Naive thymus-derived CD4-positive, alpha-beta T cell (primary cell): ENCODE measurements around the gene OR6J1. TPM values are rescaled to one million over a fixed set of nuclear protein-coding genes. Genes with fewer than 3 reads are reported as not detected.
"Not testable (repeated sequence)": the region's sequence is repeated elsewhere in the genome, so short reads cannot be mapped to it uniquely, and the experiment has no call there.

Experiments used
- ATAC-seq: fragments of 150-1000 bp; cut with Tn5 transposase; 2 replicates; pipeline ENCODE4 v1.10.0; 2021; ENCODE audit warnings: mild to moderate bottlenecking, moderate library complexity
- CTCF ChIA-PET: fragments of 350-600 bp; sonication (Branson Sonifier 250); formaldehyde crosslinking; loops from one replicate; lab custom pipeline; 2021; ENCODE audit warnings: antibody characterized with exemption; lab: Charles Lee
- POLR2A ChIA-PET: fragments of 350-600 bp; sonication (Branson Sonifier 250); formaldehyde crosslinking; loops from one replicate; lab custom pipeline; 2021; ENCODE audit warnings: antibody characterized with exemption, inconsistent platforms; lab: Charles Lee
- DNase-seq, 9 donors: peaks; one replicate each; pipeline versions ENCODE4 v3.0.0 to v3.0.0-alpha.2; 2020 to 2022; ENCODE audit warnings: mixed read lengths in 1 of 9
- H3K27ac ChIP-seq: one replicate; pipeline ENCODE4 v1.7.0; 2013; ENCODE audit warnings: mild to moderate bottlenecking, low read depth, low read length, moderate library complexity
- H3K27me3 ChIP-seq, 2 donors: one replicate each; pipeline ENCODE4 v1.7.0; 2013; ENCODE audit warnings: low read length in 2 of 2, mild to moderate bottlenecking in 2 of 2, moderate library complexity in 2 of 2; ENCODE audit not compliant: control insufficient read depth in 2 of 2, insufficient read depth in 2 of 2
- H3K36me3 ChIP-seq, 3 experiments: 1 replicate in 2 of 3; 2 replicates in 1 of 3; pipeline ENCODE4 v1.7.0; 2013; ENCODE audit warnings: low read length in 3 of 3, mild to moderate bottlenecking in 3 of 3, moderate library complexity in 1 of 3; ENCODE audit not compliant: insufficient read depth in 3 of 3, control insufficient read depth in 2 of 3
- H3K4me1 ChIP-seq, 2 donors: one replicate each; pipeline ENCODE4 v1.7.0; 2013; ENCODE audit warnings: low read length in 2 of 2, mild to moderate bottlenecking in 2 of 2, moderate library complexity in 1 of 2; ENCODE audit not compliant: control insufficient read depth in 2 of 2, insufficient read depth in 2 of 2
- H3K4me3 ChIP-seq: 2 replicates; pipeline ENCODE4 v1.7.0; 2013; ENCODE audit warnings: mild to moderate bottlenecking, low read length
- H3K9me3 ChIP-seq, 3 experiments: 1 replicate in 2 of 3; 2 replicates in 1 of 3; pipeline ENCODE4 v1.7.0; 2013; ENCODE audit warnings: low read length in 3 of 3; ENCODE audit not compliant: control insufficient read depth in 2 of 3
- H3K27ac Mint-ChIP-seq, 9 donors: one replicate each; pipeline ENCODE4 v1.8.0; 2020 to 2022; ENCODE audit warnings: mixed read lengths in 9 of 9, mild to moderate bottlenecking in 8 of 9, moderate library complexity in 5 of 9, inconsistent platforms in 2 of 9
- H3K27me3 Mint-ChIP-seq, 5 donors: one replicate each; pipeline ENCODE4 v1.8.0; 2021 to 2022; ENCODE audit warnings: mixed read lengths in 5 of 5, mild to moderate bottlenecking in 1 of 5
- H3K36me3 Mint-ChIP-seq, 5 donors: one replicate each; pipeline ENCODE4 v1.8.0; 2020 to 2022; ENCODE audit warnings: mixed read lengths in 5 of 5, mild to moderate bottlenecking in 3 of 5, inconsistent platforms in 1 of 5
- H3K4me1 Mint-ChIP-seq, 7 donors: one replicate each; pipeline ENCODE4 v1.8.0; 2020 to 2022; ENCODE audit warnings: mixed read lengths in 7 of 7, mild to moderate bottlenecking in 3 of 7, inconsistent platforms in 1 of 7
- H3K4me3 Mint-ChIP-seq, 10 donors: one replicate each; pipeline ENCODE4 v1.8.0; 2020 to 2022; ENCODE audit warnings: mild to moderate bottlenecking in 10 of 10, mixed read lengths in 10 of 10, moderate library complexity in 6 of 10, inconsistent platforms in 2 of 10
- H3K9me3 Mint-ChIP-seq, 11 donors: one replicate each; pipeline ENCODE4 v1.8.0; 2020 to 2022; ENCODE audit warnings: mixed read lengths in 11 of 11, mild to moderate bottlenecking in 4 of 11, inconsistent platforms in 1 of 11, moderate library complexity in 1 of 11
- intact Hi-C, 2 donors: fragments of 100-400 bp; cut with micrococcal nuclease; formaldehyde crosslinking; loops; one replicate each; pipeline ENCODE4 v1.15.1; 2023
- polyA plus RNA-seq, 2 donors: library from polyadenylated mRNA; unstranded; fragments of 300-500 nt; fragmentation: Illumina TruSeq; gene quantifications; one replicate each; pipeline ENCODE4 v1.2.3, GENCODE V29; 2021
- total RNA-seq, 6 experiments: library from RNA in 5 of 6; stranded (reverse) in 5 of 6; gene quantifications; 1 replicate in 5 of 6; 2 replicates in 1 of 6; pipeline ENCODE4 v1.2.3 and lab custom pipeline; 2021 to 2026

Gene OR6J1
- total and polyA plus RNA-seq, 7 experiments from 2014 or later: not detected

- H3K27me3 ChIP-seq, POLR2A ChIA-PET, ATAC-seq, H3K4me1 ChIP-seq, H3K9me3 ChIP-seq, H3K27ac ChIP-seq, DNase-seq, H3K4me1 Mint-ChIP-seq, intact Hi-C loops, H3K27ac Mint-ChIP-seq, CTCF ChIA-PET, H3K4me3 Mint-ChIP-seq, H3K9me3 Mint-ChIP-seq, H3K4me3 ChIP-seq: not testable (repeated sequence)
- H3K27me3 Mint-ChIP-seq: peaks cover 0 to 12% (median 0%) of the 10 kb centered on the region in 5 donors
- H3K36me3 ChIP-seq: peaks cover 0 to 14% (median 0%) of the 10 kb centered on the region in 3 experiments
- H3K36me3 Mint-ChIP-seq: peaks cover 4 to 13% (median 7%) of the 10 kb centered on the region in 5 donors
Observed at GRCh38 chr14:22615765-22616164, 28.4 kb downstream of the OR6J1 start.

- ChIA-PET POLR2A (no interaction called here), CTCF (no interaction called here)
- Mint-ChIP-seq H3K4me1 (peaks cover 0 to 4% (median 0%) of the 10 kb centered on the region in 7 donors), H3K9me3 (peaks cover 0 to 2% (median 0%) of the 10 kb centered on the region in 11 donors), H3K27me3 (peaks cover 0 to 9% (median 0%) of the 10 kb centered on the region in 5 donors), H3K36me3 (peaks cover 13 to 28% (median 19%) of the 10 kb centered on the region in 5 donors), H3K27ac (no peak overlapping the region), H3K4me3 (no peak overlapping the region)
- H3K4me3 ChIP-seq: no peak overlapping the region
- H3K36me3 ChIP-seq: peaks cover 0 to 28% (median 4%) of the 10 kb centered on the region in 3 experiments
- H3K27me3 ChIP-seq: no peaks in the 10 kb centered on the region
- intact Hi-C loops: no loop called here
- no peak for DNase-seq
- H3K27ac ChIP-seq: no peak overlapping the region
- no peak for ATAC-seq
- H3K9me3 ChIP-seq: no peaks in the 10 kb centered on the region
- no peaks in the 10 kb centered on the region for H3K4me1 ChIP-seq
Observed at GRCh38 chr14:22614240-22614799, 29.8 kb downstream of the OR6J1 start.

GRCh38 chr14:22613736-22614239, 30.4 kb downstream of the OR6J1 start:
- Histone ChIP-seq H3K4me1 (no peaks in the 10 kb centered on the region), H3K4me3 (no peak overlapping the region), H3K27ac (no peak overlapping the region), H3K36me3 (peaks cover 0 to 29% (median 4%) of the 10 kb centered on the region in 3 experiments), H3K27me3 (no peaks in the 10 kb centered on the region), H3K9me3 (no peaks in the 10 kb centered on the region)
- intact Hi-C loops: no loop called here
- Mint-ChIP-seq H3K4me3 (no peak overlapping the region), H3K36me3 (peaks cover 13 to 29% (median 19%) of the 10 kb centered on the region in 5 donors), H3K9me3 (peaks cover 0 to 2% (median 0%) of the 10 kb centered on the region in 11 donors), H3K4me1 (peaks cover 0 to 4% (median 0%) of the 10 kb centered on the region in 7 donors), H3K27ac (no peak overlapping the region), H3K27me3 (peaks cover 0 to 8% (median 0%) of the 10 kb centered on the region in 5 donors)
- DNase-seq: no peak
- POLR2A ChIA-PET: interaction anchor here (0.7 kb wide), 1 partner anchor 927 kb away, joined by 4 read pairs; no protein-coding TSS in a partner anchor
- ATAC-seq: no peak
- CTCF ChIA-PET: interaction anchor here (0.7 kb wide), 1 partner anchor 275 kb away, joined by 4 read pairs; no protein-coding TSS in a partner anchor

GRCh38 chr14:22613106-22613695, 31.0 kb downstream of the OR6J1 start:
- Mint-ChIP-seq H3K9me3 (peaks cover 0 to 2% (median 0%) of the 10 kb centered on the region in 11 donors), H3K27ac (peak overlapping the region in 1 of 9 donors; percentile 22), H3K36me3 (peaks cover 13 to 33% (median 19%) of the 10 kb centered on the region in 5 donors), H3K4me3 (no peak overlapping the region), H3K27me3 (peaks cover 0 to 8% (median 0%) of the 10 kb centered on the region in 5 donors), H3K4me1 (peaks cover 0 to 4% (median 0%) of the 10 kb centered on the region in 7 donors)
- no peaks in the 10 kb centered on the region for H3K27me3 ChIP-seq
- DNase-seq: no peak
- no peaks in the 10 kb centered on the region for H3K9me3 ChIP-seq
- intact Hi-C loops: no loop called here
- ChIA-PET POLR2A (interaction anchor here (0.7 kb wide), 2 partner anchors 285 to 928 kb away, joined by 3 to 4 read pairs; no protein-coding TSS in a partner anchor), CTCF (interaction anchor here (0.7 kb wide), 1 partner anchor 276 kb away, joined by 4 read pairs; no protein-coding TSS in a partner anchor)
- H3K36me3 ChIP-seq: peaks cover 0 to 30% (median 4%) of the 10 kb centered on the region in 3 experiments
- no peaks in the 10 kb centered on the region for H3K4me1 ChIP-seq
- no peak overlapping the region for H3K4me3 ChIP-seq
- H3K27ac ChIP-seq: no peak overlapping the region
- no peak for ATAC-seq

- ATAC-seq (no peak), DNase-seq (no peak)
- no peaks in the 10 kb centered on the region for H3K27me3 ChIP-seq
- peaks cover 0 to 4% (median 0%) of the 10 kb centered on the region in 7 donors for H3K4me1 Mint-ChIP-seq
- no peak overlapping the region for H3K4me3 ChIP-seq
- H3K9me3 Mint-ChIP-seq: peaks cover 0 to 2% (median 0%) of the 10 kb centered on the region in 11 donors
- H3K36me3 ChIP-seq: peaks cover 7 to 52% (median 9%) of the 10 kb centered on the region in 3 experiments
- no peak overlapping the region for H3K27ac ChIP-seq
- intact Hi-C loops: no loop called here
- H3K9me3 ChIP-seq: no peaks in the 10 kb centered on the region
- no peak overlapping the region for H3K4me3 Mint-ChIP-seq
- H3K4me1 ChIP-seq: no peaks in the 10 kb centered on the region
- peaks cover 17 to 50% (median 28%) of the 10 kb centered on the region in 5 donors for H3K36me3 Mint-ChIP-seq
- CTCF ChIA-PET: no interaction called here
- POLR2A ChIA-PET: no interaction called here
- H3K27ac Mint-ChIP-seq: peak overlapping the region in 1 of 9 donors; percentile 55
- H3K27me3 Mint-ChIP-seq: no peaks in the 10 kb centered on the region
Observed at GRCh38 chr14:22610931-22611330, 33.2 kb downstream of the OR6J1 start.

GRCh38 chr14:22607291-22607690, 36.9 kb downstream of the OR6J1 start:
- ChIA-PET CTCF (no interaction called here), POLR2A (no interaction called here)
- Mint-ChIP-seq H3K4me3 (no peak overlapping the region), H3K4me1 (peaks cover 0 to 6% (median 0%) of the 10 kb centered on the region in 7 donors), H3K27me3 (no peaks in the 10 kb centered on the region), H3K27ac (no peak overlapping the region), H3K36me3 (peaks cover 29 to 82% (median 36%) of the 10 kb centered on the region in 5 donors), H3K9me3 (no peaks in the 10 kb centered on the region)
- ATAC-seq (no peak), DNase-seq (no peak)
- H3K27ac ChIP-seq: no peak overlapping the region
- H3K9me3 ChIP-seq: no peaks in the 10 kb centered on the region
- intact Hi-C loops: no loop called here
- no peaks in the 10 kb centered on the region for H3K4me1 ChIP-seq
- H3K27me3 ChIP-seq: no peaks in the 10 kb centered on the region
- H3K4me3 ChIP-seq: no peak overlapping the region
- H3K36me3 ChIP-seq: peaks cover 12 to 83% (median 22%) of the 10 kb centered on the region in 3 experiments
